HPDE6-E6E7 (cell line): ENCODE results near the gene UBE3A.
"Not testable (repeated sequence)": the region's sequence is repeated elsewhere in the genome, so short reads cannot be mapped to it uniquely, and the experiment has no call there.

Experiments used
- DNase-seq: peaks from one replicate; pipeline ENCODE4 v3.0.0; 2011; ENCODE audit warnings: missing footprints; ENCODE audit errors: extremely low spot score

UBE3A gene

DNA sequence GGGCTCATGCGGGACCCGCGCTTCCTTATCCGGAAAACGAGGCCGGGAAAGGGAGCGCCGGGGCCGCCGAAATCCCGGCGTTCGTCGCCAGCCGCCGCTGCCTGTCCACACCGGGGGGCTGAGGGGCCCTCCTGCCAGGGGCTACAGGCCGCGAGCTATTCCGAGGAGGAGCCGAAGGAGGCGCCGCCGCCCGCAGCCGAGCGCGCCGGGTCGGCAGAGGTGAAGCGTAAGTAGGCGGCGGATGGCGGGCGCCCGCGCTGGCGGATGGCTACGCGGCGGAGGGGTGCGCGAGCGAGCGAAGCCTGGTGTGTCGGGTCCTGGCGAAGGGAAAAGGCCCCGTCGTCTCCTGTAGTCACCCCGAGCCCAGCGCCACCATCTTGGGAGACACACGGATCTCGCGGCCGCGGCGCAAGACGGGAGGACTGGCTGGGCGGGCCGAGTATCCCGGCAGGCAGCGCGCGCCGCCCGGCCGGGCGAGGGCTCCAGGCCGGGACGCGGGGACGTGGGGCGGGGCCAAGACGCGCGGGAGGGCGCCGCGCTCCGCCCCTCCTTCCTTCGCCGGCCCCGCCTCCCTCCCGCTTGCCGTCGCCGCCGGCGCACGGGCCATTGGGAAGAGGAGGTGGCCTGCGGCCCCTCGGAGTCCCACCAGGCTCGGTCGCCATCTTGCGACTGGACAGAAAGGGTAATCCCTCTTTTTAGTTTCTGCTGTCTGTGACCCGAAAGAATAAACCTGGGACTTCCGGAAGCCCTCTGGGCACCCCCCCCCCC lies at the start of gene UBE3A:
Gene UBE3A, minus strand, starts transcription at position 424 of the 768 bp plus-strand sequence. CDS start 29,917 bp downstream, outside the sequence.
- DNase-seq, result peak; percentile 66

DNA sequence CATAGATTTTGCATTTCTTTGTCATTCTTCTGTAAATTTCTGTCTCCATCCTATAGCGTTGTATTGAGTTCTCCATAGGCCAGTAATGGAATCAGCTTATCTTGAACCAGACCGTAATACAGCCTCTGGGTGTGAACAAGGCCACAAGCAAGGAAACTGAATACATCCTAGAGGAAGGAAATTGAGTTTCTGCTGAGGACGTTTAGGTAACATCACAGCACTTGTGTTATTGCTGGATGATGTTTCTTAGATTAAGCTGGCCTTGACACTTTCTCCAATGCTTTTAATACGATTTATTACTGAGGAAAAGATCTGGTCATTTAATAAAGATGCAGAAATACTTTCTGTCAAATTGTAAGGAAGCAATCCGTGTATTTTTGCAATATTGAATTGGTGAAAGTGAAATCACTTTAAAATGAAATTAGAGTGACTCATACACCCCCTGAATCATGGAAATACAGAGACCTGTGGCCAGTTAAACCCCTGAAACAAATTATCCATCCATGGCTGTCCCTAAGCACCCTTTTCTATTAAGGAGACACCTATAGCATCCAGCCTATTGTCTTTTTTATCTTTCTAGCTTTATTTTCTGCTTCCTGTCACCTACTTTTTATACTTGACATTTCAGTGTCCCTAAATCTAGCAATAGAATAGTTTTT lies 48.5 kb upstream of the UBE3A start:
- no peak for DNase-seq

DNA sequence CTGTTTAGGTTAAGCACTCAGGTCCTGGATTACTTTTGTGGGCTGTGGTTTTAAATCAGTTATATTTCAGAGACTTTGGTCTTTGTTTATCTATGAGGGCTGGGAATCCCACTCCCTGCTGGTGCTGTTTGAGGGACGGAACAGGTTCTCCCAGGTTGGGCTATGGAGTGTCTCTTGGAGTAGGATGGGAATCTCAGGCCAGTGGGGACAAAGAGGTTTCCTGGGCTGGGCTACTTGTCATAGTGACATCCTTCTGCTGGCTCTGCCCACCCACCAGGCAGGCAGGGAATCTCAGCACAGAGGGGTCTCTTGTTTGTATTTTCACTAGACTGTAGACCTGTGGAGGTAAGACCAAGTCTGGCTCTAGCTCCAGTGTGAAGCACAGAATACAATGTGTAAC lies 47.2 kb upstream of the UBE3A start:
- no peak for DNase-seq

DNA sequence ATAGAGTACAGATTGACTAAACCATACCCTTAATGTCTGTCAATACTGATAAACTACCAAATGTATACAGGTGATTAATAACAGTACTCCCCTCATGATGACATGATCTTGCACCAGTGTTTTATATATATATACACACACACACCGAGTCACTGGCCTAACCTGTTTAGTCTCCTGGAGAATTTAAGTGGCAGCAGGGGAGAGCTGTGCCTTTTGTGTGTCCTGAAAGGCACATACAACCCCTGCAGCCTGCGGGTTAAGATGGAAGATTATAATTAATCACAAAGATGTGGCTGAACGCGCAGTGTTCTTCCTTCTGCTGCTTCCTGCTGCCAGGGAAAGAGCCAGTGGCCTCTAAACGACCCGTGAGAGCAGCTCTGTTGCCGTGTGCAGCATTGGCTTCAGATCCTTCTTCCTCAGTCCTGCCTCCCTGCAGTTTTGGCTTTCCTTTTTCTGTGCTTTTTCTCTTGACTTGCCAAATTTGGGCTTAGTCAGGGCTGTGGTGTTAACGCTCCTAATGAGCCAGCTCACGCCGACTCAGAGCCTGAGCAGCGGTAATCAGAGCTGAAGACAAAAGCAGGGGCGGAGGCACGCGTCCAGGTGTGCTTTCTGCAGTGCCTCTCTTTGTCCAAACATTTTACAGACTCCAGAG lies 42.5 kb upstream of the UBE3A start:
- peak; percentile 7 for DNase-seq

DNA sequence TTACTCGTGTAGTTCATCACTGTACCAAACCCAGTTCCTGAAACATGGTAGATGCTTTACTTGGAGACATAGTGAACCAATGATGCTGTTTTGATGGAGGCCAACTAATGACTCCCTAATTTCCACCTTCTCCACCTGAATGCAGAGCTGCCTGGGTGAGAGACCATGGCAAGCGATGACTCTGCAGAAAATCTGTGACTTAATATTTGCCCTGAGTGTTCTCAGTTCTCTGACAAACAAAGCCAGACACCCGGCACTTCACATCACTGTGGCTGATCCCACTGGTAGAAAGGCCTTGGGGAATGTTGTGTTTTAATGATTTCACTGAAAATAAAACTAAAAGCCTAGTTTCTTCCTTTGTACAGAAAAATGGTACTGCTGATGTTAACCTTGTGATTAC lies 39.5 kb upstream of the UBE3A start:
- DNase-seq, result no peak

DNA sequence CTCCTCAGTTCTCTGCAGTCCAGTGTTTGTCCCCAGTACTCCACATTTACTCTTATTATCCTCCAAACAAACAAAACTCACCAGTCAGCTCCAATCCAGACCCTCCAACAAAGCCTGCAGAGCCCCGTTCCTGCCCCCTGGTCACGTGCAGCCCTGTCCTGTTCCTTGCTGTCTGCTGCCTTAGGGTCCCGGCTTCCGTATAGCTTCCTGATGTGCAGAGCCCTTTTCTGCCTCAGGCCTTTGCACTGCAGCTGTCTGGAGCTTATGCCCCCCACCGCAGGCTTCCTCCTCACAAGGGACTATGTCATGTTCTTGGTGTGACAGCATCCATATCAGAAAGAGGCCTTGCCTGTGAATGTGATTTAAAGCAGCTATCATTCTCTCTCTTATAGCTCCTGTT lies 39.0 kb upstream of the UBE3A start:
- DNase-seq, result no peak

DNA sequence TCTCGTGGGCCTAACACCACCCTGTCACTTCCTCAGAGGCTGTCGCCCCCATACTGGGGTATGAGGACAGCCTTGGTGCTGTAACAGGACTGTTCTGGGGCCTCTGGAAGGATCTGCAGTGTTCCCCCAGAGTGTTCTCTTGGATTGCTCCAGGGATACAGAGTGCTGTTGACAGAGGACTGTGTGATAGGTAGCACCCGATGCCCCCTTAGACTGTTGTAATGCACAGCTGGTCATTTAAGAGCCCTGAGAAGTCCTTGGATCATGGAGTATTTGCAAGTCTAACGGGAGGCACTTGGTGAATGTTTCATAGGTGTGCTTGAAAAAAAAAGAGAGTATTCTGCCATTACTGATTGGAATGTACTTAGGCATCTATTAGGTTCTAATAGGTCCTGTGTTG lies 35.4 kb upstream of the UBE3A start:
- DNase-seq, result no peak

DNA sequence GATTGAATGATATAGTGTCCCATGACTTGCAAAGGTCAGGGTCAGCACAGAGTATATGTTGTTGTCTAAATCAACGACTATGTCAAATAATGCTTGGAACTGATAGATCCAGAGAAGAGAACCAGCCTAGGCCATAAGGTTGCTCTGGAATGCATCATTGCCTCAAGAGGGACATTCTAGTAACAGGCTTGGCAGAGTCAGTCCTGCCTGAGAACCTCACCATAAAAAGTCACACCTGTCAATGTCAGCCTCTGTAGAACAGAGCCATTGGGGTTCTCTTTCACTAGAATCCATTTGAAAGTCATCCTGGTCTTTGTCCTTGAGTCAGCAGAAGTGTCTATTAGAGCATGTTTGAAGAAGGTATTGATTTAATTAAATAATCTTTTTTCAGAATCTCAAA lies 31.4 kb upstream of the UBE3A start:
- DNase-seq, result no peak

DNA sequence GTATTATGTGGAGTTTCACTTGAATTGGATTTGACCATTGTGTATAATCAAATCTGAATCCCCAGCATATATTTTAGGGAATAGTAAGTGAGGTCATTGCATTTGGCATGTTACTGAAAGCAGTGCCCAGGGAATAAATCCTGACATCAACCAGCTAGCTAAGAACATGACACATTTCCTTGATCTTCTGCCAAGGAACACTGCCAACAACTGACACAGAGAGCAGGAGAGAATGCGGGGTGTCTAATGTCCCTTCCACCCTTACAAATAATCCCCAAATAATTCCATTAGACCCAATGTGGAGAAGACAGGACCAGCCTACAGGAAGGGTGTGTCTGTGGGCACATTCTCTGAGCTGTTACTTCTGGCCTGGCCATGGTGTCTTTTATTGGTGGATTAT lies 30.6 kb upstream of the UBE3A start:
- DNase-seq, result peak; percentile 7

DNA sequence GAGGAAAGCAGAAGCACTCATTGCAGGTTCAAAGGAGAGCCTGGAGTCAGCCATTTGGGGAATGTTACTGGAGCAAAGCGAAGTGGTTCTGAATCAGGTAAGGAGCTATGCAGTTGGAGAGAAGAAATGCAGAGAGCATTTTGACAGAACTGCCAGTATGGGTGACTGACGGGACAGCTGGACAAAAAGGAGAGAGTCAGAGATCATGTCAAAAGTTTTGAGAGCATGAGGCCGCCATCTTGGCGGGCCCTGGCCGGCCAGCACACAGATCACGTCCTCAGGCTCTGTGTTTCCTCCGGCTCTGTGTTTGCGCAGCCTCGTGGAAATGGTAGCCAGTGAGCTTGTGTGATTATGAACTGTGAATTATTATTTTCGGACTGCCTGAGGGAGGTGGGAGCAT lies 29.8 kb upstream of the UBE3A start:
- DNase-seq, result no peak

DNA sequence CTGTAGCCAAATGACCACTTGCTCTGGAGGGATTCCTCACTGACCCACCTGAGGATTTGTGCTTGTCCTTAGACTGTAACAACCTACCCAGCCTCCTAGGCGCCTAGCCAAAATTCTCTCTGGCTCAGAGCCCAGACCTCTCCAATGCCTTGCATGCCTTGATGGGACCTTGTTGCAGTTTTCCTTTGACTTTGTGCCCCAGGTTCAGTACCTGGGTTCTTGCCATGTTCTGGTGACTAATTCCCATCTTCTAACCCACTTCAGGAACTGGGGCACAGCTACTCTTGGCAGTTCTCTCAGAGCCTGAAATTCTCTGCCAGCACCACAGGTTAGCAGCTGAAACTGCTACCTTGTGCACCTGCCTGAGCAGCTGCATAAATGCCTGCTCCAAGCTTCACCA lies 27.0 kb upstream of the UBE3A start:
- DNase-seq, result no peak

DNA sequence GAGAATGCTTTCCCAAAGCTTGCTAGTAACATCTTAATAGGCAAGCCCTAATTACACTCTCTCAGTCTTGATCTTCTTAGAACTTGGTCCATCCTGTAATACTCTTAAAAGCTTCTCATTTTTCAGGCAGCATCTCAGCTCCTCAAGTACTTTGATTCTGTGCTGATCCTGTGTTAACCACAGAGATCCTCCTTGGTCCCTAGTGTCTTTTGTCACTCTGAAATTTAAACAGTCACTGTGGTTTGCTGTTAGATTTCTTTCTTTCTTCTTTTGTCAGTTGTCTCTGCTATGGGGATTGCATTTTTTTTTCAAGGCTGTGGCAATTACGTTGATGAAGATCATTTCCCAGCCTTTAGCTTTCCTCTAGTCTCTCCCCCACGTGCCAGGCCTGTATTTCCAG lies 26.0 kb upstream of the UBE3A start:
- no peak for DNase-seq

DNA sequence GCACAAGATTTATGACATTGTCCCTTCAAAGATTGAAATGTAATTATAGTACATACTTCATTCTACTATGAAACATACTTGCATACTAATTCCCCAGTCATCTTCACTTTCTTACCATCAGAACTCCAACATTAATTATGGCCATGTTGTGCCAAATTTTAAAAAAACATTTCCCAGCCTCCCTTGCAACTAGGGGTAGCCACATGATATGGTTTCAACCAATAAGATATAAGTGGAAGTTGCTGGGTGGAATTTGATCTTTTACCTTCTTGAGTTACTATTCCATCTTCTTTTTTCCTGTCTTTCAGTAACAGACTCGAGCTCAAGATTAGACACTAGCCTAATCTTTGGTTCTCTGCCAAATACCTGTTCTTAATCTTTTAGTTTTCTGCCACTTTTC lies 25.6 kb upstream of the UBE3A start:
- no peak for DNase-seq

DNA sequence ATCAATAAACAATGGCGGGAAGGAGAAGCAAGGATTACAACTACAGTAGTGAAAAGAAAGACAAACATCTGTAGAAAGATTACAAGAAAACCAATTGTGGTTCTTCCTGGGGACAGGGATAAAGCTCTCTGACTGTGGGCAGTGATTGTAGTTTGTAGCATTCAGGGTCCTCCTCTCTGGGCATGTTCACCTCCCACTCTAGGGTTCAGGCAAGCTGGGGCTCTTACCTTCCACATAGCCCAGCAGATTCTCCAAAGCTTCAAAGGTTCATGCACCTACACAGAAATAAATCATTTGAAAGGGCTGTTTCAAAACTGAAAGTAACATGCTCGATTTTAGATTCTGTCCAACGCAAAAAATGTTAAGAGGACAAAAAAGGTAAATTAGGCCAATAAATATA lies 17.4 kb upstream of the UBE3A start:
- no peak for DNase-seq

DNA sequence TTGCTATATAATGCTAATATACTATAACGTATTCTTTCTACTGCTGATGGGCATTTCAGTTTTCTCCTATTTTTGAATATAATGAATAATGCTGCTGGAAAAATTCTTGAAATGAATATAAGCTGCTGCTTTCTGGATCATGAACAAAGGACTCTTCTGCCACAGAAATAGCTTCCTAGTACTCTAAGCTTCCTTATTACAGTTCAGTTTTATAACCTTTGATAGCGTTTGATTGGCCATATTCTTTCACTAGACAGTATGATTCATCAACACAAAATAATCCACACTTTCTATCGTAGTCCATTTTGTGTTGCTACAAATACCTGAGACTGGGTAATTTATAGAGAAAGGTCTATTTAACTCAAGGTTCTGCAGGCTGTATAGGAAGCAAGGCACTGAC lies 16.4 kb upstream of the UBE3A start:
- DNase-seq, result no peak

DNA sequence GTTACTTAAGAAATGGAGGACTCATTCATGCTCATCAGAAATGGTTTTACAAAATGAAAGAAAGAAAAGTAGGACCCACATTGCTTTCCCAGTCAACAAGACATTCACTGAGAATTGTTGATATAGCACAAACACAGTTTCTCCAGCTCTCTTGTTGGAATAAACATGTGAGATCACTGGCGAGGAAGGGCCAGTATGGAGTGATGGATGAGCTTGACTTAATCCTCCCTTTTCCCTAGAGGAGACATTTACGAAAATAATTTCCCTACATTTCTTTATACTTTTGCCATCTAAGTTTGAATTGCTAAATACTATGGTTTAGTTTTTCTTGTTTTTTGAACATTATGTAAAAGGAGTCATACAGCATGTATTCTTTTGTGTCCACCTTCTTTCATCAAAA lies 15.9 kb upstream of the UBE3A start:
- DNase-seq, result no peak

DNA sequence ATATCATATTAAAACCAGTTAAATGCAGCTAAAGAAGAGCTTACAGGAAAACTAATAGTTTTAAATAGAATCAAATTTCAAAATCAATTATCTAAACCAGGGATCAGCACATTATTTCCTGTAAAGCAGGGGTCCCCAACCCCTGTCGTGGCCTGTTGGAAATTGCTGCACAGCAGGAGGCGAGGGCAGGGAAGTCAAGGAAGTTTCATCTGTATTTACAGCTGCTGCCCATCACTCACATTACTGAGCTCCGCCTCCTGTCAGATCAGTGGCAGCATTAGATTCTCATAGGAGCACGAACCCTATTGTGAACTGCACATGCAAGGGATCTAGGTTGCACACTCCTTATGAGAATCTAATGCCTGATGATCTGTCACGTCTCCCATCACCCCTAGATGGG lies 14.4 kb upstream of the UBE3A start:
- not testable (repeated sequence) for DNase-seq

DNA sequence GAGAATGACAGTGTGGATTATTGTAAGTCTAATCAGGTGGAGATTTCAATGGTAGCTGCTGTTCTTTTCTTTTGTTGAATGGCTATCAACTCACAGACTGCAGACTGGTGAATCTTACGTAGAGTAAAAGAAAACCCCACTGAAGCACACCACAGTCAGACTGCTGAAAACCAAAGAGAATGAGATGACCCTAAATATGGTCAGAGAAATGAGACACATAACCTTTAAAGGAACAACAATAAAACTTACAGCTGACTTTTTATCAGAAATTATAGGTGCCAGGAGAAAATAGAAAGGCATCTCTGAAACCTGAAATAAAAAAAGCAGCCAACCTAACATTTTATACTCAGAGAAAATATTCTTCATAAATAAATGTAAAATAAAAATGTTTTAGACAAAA lies 12.7 kb upstream of the UBE3A start:
- no peak for DNase-seq

DNA sequence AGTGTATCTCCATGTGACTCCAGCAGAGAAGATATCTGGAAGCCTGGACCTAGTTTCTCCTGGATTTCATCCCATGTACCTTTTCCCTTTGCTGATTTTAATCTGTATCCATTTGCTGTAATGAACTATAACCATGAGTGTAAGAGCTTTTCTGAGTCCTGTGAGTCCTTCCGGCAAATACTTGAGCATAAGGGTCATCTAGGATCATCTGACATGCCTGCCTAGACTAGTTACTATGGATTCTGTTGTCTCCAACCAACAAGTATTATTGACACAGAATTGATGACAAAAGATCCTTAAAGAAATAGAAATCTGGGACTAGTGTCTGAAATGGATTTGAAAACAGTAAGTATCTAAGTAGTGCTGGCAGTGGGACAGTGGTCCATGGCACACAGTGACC lies 11.3 kb upstream of the UBE3A start:
- DNase-seq, result no peak

DNA sequence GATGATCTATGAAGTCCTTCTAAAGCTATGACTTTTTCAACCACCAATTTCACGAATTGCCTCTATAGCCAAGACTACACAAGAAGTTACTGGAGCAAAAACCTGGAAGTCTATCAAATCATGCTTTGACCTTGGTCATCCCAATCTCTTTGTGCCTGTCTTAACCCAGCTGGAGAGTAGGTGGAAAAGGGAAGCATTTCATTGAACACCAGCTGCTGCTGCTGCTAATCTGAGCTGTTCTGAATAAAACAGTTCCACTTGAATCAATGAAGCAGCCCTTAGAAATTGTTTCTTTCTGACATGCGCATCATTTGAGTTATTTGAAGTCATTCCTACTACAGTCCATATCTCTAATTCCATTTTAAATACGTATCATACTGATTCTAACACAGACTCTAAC lies 7.3 kb upstream of the UBE3A start:
- DNase-seq, result no peak

DNA sequence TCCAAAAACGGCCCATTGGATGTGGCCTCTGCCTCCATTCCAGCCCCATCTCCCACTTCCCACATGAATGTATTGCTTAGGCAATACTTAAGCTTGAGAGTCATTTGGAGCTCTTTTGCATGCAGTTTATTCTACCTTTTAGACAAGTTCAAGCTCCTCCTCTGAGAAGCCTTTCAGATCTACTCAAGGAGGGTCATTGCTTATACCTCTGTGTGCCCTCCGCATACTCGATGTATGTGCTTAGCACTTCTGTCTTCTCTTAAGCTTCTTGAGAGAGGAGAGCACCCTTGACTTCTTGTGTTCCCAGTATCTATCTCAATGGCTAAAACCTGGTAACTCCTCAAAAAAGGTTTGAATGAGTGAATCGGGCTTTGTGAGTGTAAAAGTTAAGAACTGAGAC lies 6.6 kb upstream of the UBE3A start:
- no peak for DNase-seq

DNA sequence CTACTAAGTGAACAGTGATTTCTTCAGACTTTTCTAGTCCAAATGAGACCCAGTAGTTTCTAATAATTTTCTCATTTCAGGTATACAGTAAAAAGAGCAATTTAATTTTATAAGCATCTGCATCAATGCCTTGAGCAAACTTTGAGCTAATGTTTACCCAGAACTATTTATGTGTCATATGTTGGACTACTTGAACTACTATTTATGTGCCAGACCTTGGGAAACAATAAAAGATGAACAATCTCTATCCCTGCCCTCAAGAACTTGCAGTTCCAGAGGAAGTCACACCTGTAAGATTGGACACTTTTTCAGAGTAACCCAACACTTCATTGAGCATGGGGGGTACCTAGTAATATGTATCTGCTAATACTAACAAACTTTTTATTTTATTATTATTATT lies 2.3 kb upstream of the UBE3A start:
- DNase-seq, result no peak

DNA sequence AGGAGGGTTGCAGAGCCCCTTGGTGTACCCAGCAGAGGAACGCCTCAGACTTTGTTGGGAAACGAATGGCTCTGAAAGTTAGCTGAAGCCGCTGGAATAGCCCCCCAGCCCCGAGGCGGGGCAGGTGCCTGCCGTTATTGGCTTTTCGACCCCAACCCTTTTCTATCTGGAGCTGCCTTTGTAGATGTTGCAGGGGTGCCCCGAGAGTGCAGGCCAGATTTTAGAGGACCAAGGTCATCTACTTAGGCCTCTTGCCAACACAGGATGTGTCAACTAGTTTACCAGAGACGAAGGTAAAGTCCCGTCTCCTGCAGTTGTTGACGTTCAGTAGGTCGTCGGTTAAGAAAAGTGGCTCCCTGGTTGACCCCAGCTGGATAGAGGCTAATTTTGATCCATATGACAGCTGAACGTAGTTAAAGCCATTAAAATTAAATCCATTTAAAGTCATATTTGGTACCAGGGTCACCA lies 579 bp upstream of the UBE3A start:
- DNase-seq, result peak; percentile 8
